Common myeloid progenitor, CD34-positive (primary cell): ENCODE measurements around the gene DRD5.

ENCODE experiments used
- CTCF ChIA-PET: fragments of 350-600 bp; sonication (Branson Sonifier 250); formaldehyde crosslinking; loops from one replicate; lab custom pipeline; 2021; ENCODE audit warnings: antibody characterized with exemption; lab: Charles Lee
- POLR2A ChIA-PET: fragments of 350-600 bp; sonication (Branson Sonifier 250); formaldehyde crosslinking; loops from one replicate; lab custom pipeline; 2021; ENCODE audit warnings: antibody characterized with exemption; lab: Charles Lee
- DNase-seq, 3 donors: peaks; one replicate each; pipeline versions ENCODE4 v3.0.0 to v3.0.0-alpha.2; 2013
- H3K27ac ChIP-seq, 2 experiments: 1 replicate in 1 of 2; 2 replicates in 1 of 2; pipeline ENCODE4 v1.7.0; 2013; ENCODE audit warnings: inconsistent platforms in 2 of 2, low read length in 2 of 2, mild to moderate bottlenecking in 2 of 2, low read depth in 1 of 2, moderate library complexity in 1 of 2; ENCODE audit not compliant: severe bottlenecking in 2 of 2, insufficient read depth in 1 of 2, poor library complexity in 1 of 2
- H3K27me3 ChIP-seq, 5 experiments: replicated peaks in 2 of 5; 1 replicate in 3 of 5; 2 replicates in 2 of 5; pipeline versions ENCODE4 v1.6.1 to v1.7.0; 2013; ENCODE audit warnings: low read length in 4 of 5, mild to moderate bottlenecking in 2 of 5, moderate library complexity in 2 of 5, inconsistent platforms in 1 of 5; ENCODE audit not compliant: insufficient read depth in 5 of 5, control insufficient read depth in 4 of 5
- H3K36me3 ChIP-seq, 4 experiments: 1 replicate in 2 of 4; 2 replicates in 2 of 4; pipeline versions ENCODE4 v1.6.1 to v1.7.0; 2013; ENCODE audit warnings: low read length in 3 of 4, control low read depth in 1 of 4, mild to moderate bottlenecking in 1 of 4; ENCODE audit not compliant: control insufficient read depth in 4 of 4, insufficient read depth in 4 of 4
- H3K4me1 ChIP-seq, 4 experiments: 1 replicate in 3 of 4; 2 replicates in 1 of 4; pipeline versions ENCODE4 v1.6.1 to v1.7.1; 2013; ENCODE audit warnings: low read length in 3 of 4, mild to moderate bottlenecking in 3 of 4, control low read depth in 1 of 4, inconsistent platforms in 1 of 4, moderate library complexity in 1 of 4; ENCODE audit not compliant: control insufficient read depth in 4 of 4, insufficient read depth in 4 of 4; ENCODE audit errors: control extremely low read depth in 1 of 4
- H3K4me3 ChIP-seq, 7 experiments: 1 replicate in 4 of 7; 2 replicates in 3 of 7; pipeline versions ENCODE4 v1.5.1 to v1.7.0; 2013; ENCODE audit warnings: mild to moderate bottlenecking in 7 of 7, low read length in 6 of 7, moderate library complexity in 6 of 7, inconsistent platforms in 2 of 7, low read depth in 2 of 7, control low read depth in 1 of 7; ENCODE audit not compliant: insufficient read depth in 4 of 7, control insufficient read depth in 1 of 7; ENCODE audit errors: extremely low read depth in 1 of 7
- H3K9me3 ChIP-seq, 5 experiments: 1 replicate in 4 of 5; 2 replicates in 1 of 5; pipeline versions ENCODE4 v1.6.1 to v1.7.1; 2013; ENCODE audit warnings: low read length in 4 of 5, mild to moderate bottlenecking in 2 of 5, inconsistent platforms in 1 of 5, low read depth in 1 of 5, moderate library complexity in 1 of 5; ENCODE audit not compliant: control insufficient read depth in 4 of 5, insufficient read depth in 2 of 5; ENCODE audit errors: control extremely low read depth in 1 of 5
- WGBS: methylation state at CpG from one replicate; pipeline ENCODE4 v1.1.5; 2013; ENCODE audit not compliant: insufficient coverage; 5-methylcytosine and 5-hydroxymethylcytosine counted together

Gene DRD5

DNA sequence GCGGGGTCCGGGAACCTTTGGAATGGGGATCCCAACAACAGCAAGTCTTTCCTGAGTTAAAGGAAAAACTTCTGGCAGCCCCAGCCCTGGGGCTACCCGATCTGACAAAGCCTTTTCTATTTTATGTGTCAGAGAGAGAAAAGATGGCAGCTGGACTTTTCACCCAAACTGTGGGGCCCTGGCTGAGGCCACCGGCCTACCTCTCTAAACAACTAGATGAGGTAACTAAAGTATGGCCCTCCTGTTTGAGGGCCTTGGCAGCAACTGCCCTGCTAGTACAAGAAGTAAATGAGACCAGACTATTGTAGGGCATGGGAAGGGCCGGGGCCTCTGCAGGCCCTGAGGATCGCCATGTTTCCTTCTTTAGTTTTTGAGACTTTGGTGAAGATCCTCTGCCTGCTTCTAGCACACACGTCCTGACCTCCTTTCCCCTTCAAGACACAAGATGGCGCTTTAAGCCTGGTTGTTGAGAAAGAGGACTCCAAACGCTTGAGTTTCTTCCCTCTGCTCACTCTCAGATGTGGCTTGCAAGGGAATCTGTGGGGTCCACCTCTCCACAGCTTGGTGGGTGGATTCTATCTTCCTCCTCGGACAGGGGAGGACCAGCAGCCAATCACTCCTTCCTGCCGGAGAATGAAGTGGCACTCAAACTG, 18.5 kb upstream of the DRD5 start:
- Histone ChIP-seq H3K4me3 (no peak overlapping the region), H3K36me3 (no peaks in the 10 kb centered on the region), H3K27ac (no peak overlapping the region), H3K4me1 (no peaks in the 10 kb centered on the region), H3K27me3 (peaks cover 0 to 15% (median 0%) of the 10 kb centered on the region in 5 experiments), H3K9me3 (no peaks in the 10 kb centered on the region)
- POLR2A ChIA-PET, result interaction anchor here (0.5 kb wide), 1 partner anchor 254 kb away, joined by 3 read pairs; no protein-coding TSS in a partner anchor
- DNase-seq, result peak; percentile 67 to 87 (median 86)
- 45% methylated on average over 9 of the region's 11 CpGs for WGBS
- CTCF ChIA-PET, result interaction anchor here (1.3 to 6.0 kb wide), 7 partner anchors 11 to 302 kb away, joined by 3 to 82 read pairs (median 5); no protein-coding TSS in a partner anchor

DNA sequence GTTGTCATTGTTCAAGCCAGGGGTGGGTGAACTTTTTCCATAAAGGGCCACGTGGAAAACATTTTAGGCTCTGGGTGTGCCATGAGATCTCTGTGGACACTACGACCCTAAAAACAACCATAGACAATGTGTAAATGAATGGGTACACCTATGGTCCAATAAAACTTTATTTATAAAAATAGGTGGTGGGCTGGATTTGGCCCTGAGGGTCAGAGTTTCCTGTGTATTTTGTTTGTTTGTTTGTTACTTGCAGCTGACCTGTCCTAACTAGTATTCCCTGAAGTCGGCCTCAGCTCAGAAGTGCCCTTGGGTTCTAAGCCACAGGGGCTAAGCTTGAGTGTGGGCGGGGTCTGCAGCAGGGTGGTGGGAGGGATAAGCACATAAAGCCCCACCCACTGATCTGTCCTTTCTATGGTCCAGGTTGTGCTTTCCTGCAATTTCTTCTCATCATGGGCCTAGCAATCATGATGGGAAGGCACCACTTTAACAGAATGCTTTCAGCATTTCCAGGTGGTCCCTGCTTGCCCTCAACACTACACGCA, 17.2 kb upstream of the DRD5 start:
- ChIA-PET POLR2A (no interaction called here), CTCF (interaction anchor here (0.6 to 6.0 kb wide), 6 partner anchors 59 to 302 kb away, joined by 3 to 82 read pairs (median 4); no protein-coding TSS in a partner anchor)
- Histone ChIP-seq H3K4me1 (no peaks in the 10 kb centered on the region), H3K36me3 (no peaks in the 10 kb centered on the region), H3K27ac (no peak overlapping the region), H3K9me3 (no peaks in the 10 kb centered on the region), H3K27me3 (peaks cover 0 to 4% (median 0%) of the 10 kb centered on the region in 5 experiments), H3K4me3 (no peak overlapping the region)
- no peak for DNase-seq
- WGBS, result 89% methylated on average over 3 of the region's 5 CpGs

DNA sequence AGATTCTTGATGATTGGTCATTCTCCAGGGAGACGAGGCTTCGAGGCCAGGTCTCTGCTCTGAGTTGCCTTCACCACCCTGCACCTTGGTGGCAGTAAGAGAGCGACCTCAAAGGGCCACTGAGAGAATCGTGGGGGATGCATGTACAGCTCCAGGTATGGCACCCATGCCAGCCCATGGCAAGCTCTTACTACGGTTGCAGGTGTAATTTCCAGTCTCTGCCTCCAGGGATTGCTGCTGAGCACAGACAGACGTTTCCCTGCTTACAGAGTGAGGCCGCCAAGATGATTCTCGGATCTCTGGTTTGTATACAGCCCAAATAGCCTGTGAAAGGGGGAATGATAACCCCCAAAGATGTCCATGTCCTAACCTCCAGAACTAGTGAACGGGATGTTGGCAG, 16.3 kb upstream of the DRD5 start:
- H3K27me3 ChIP-seq, result peaks cover 0 to 2% (median 0%) of the 10 kb centered on the region in 5 experiments
- H3K36me3 ChIP-seq, result no peaks in the 10 kb centered on the region
- WGBS, result 29% methylated on average over 9 of the region's 9 CpGs
- CTCF ChIA-PET, result interaction anchor here (0.6 to 6.0 kb wide), 5 partner anchors 10 to 268 kb away, joined by 3 to 82 read pairs (median 3); no protein-coding TSS in a partner anchor
- DNase-seq, result peak; percentile 14 to 46 (median 44)
- H3K4me3 ChIP-seq, result no peak overlapping the region
- no peak overlapping the region for H3K27ac ChIP-seq
- POLR2A ChIA-PET, result no interaction called here
- H3K4me1 ChIP-seq, result no peaks in the 10 kb centered on the region
- H3K9me3 ChIP-seq, result no peaks in the 10 kb centered on the region

DNA sequence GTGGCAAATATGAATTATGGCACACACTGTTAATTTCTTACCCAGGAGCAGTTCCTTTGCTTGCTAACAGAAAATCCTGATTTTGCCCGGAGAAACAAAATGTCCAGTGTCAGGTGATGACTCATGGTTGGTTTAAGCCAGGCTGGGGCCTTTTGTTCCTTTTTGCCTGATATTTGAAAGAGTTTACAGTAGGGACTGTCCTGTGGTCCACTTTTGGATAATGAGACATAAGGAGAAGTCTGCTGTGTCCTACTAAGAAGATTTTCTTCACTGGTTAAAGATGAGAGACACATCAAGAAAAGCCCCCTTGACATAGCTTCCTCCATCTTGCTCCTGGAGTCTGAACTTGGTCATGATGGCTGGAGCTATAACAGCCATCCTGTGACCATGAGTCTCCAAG, 12.1 kb upstream of the DRD5 start:
- H3K4me3 ChIP-seq, result no peak overlapping the region
- CTCF ChIA-PET, result interaction anchor here (1.9 to 2.4 kb wide), 2 partner anchors 245 to 294 kb away, joined by 5 to 9 read pairs; no protein-coding TSS in a partner anchor
- no peaks in the 10 kb centered on the region for H3K4me1 ChIP-seq
- 100% methylated on average over 1 of the region's 1 CpG for WGBS
- H3K27me3 ChIP-seq, result peaks cover 0 to 4% (median 0%) of the 10 kb centered on the region in 5 experiments
- no peak overlapping the region for H3K27ac ChIP-seq
- DNase-seq, result no peak
- H3K36me3 ChIP-seq, result no peaks in the 10 kb centered on the region
- no peaks in the 10 kb centered on the region for H3K9me3 ChIP-seq
- POLR2A ChIA-PET, result no interaction called here

DNA sequence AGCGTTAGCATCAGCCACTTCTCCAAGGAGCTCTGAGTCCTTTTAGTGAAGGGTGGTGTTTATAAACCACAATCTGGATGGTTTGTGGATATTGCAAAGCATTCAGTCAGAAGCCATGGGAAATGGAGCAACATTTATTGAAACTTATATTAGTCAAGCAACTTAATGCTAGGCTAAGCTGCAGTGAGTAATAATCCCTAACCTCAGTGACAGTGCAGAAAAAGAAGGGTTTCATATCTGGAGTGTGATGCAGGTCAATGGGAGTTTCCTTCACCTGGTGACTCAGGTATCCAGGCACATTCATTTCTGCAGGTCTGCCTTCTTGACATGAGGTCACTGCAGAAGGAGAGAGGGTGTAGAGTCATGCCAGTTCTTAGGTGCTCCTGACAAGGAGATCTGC, 10.4 kb upstream of the DRD5 start:
- Histone ChIP-seq H3K4me1 (no peaks in the 10 kb centered on the region), H3K36me3 (no peaks in the 10 kb centered on the region), H3K27ac (no peak overlapping the region), H3K4me3 (no peak overlapping the region), H3K27me3 (peaks cover 0 to 4% (median 2%) of the 10 kb centered on the region in 5 experiments), H3K9me3 (peaks cover 0 to under 1% (median 0%) of the 10 kb centered on the region in 5 experiments)
- DNase-seq, result peak in 2 of 3 donors; percentile 21 to 43
- no CpG with 5 or more reads among the region's 1 CpG for WGBS
- CTCF ChIA-PET, result no interaction called here
- POLR2A ChIA-PET, result no interaction called here

DNA sequence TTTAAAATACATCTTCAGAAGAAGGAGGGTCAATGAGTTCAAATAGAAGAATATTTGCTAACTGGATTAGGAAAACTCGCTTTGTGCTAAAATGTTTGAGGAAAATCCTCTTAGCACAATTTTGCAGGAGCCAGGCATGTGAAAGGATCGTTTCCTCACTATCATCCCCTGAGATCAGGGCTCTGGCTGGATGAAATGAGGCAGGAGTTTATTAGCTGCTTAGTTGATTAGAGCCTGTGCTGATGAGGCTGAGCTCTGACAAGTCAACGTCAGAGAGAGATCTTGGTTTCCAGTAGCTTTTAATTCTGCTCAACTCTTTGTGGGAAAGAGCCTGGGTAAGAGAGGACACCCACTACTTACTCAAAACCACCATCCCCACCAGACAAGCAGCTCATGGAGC, 8.0 kb upstream of the DRD5 start:
- no CpG with 5 or more reads among the region's 3 CpGs for WGBS
- CTCF ChIA-PET, result no interaction called here

DNA sequence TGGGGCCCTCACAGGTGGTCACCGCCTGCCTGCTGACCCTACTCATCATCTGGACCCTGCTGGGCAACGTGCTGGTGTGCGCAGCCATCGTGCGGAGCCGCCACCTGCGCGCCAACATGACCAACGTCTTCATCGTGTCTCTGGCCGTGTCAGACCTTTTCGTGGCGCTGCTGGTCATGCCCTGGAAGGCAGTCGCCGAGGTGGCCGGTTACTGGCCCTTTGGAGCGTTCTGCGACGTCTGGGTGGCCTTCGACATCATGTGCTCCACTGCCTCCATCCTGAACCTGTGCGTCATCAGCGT, 652 bp downstream of the DRD5 start:
- 55% methylated on average over 22 of the region's 22 CpGs for WGBS
- H3K27ac ChIP-seq, result no peak overlapping the region
- peaks cover 3 to 71% (median 20%) of the 10 kb centered on the region in 5 experiments for H3K27me3 ChIP-seq
- DNase-seq, result no peak
- no peak overlapping the region for H3K4me3 ChIP-seq
- no peaks in the 10 kb centered on the region for H3K4me1 ChIP-seq
- no peaks in the 10 kb centered on the region for H3K9me3 ChIP-seq
- H3K36me3 ChIP-seq, result no peaks in the 10 kb centered on the region
- POLR2A ChIA-PET, result no interaction called here
- CTCF ChIA-PET, result no interaction called here

More for the DNA sequence above, 8.0 kb upstream of the DRD5 start:
- peaks cover 0 to 11% (median 6%) of the 10 kb centered on the region in 5 experiments for H3K27me3 ChIP-seq
- H3K36me3 ChIP-seq, result no peaks in the 10 kb centered on the region
- H3K27ac ChIP-seq, result no peak overlapping the region
- no peaks in the 10 kb centered on the region for H3K4me1 ChIP-seq
- peaks cover 0 to 4% (median 0%) of the 10 kb centered on the region in 5 experiments for H3K9me3 ChIP-seq
- no peak overlapping the region for H3K4me3 ChIP-seq
- DNase-seq, result no peak
- POLR2A ChIA-PET, result no interaction called here
